DND-41 (cell line): ENCODE data around the gene CA11.

Source experiments
- ATAC-seq: fragments of 200-7000 bp; cut with Tn5 transposase; 3 replicates; pipeline ENCODE4 v1.9.1; 2021; ENCODE audit warnings: low read depth; ENCODE audit not compliant: insufficient read depth
- DNase-seq: peaks from one replicate; pipeline ENCODE4 v3.0.0-alpha.2; 2020
- H2AFZ ChIP-seq: 2 replicates; pipeline ENCODE4 v1.6.0; 2012; ENCODE audit warnings: low read depth, low read length
- H3K27ac ChIP-seq: 2 replicates; pipeline ENCODE4 v1.5.1; 2012; ENCODE audit warnings: low read length, inconsistent platforms
- H3K27me3 ChIP-seq: fragments of 200-600 bp; sonication (generic); 2 replicates; pipeline ENCODE4 v1.6.0; 2012; ENCODE audit warnings: low read length, mild to moderate bottlenecking, inconsistent platforms; ENCODE audit not compliant: insufficient read depth, poor library complexity
- H3K36me3 ChIP-seq: 2 replicates; pipeline ENCODE4 v1.5.1; 2012; ENCODE audit warnings: low read length, inconsistent platforms; ENCODE audit not compliant: insufficient read depth
- H3K4me1 ChIP-seq: 2 replicates; pipeline ENCODE4 v1.5.1; 2012; ENCODE audit warnings: mild to moderate bottlenecking, low read length; ENCODE audit not compliant: insufficient read depth
- H3K4me2 ChIP-seq: 2 replicates; pipeline ENCODE4 v1.6.0; 2012; ENCODE audit warnings: mild to moderate bottlenecking, moderate library complexity, low read length, inconsistent platforms; ENCODE audit not compliant: insufficient read depth
- H3K4me3 ChIP-seq, 2 experiments: fragments of 200-600 bp in 1 of 2; shearing (Covaris generic) in 1 of 2; 2 replicates each; pipeline ENCODE4 v1.5.1; 2012 to 2016; ENCODE audit warnings: inconsistent platforms in 2 of 2, low read length in 2 of 2, mild to moderate bottlenecking in 2 of 2, low read depth in 1 of 2, moderate library complexity in 1 of 2
- H3K79me2 ChIP-seq: 2 replicates; pipeline ENCODE4 v1.6.0; 2012; ENCODE audit warnings: low read length, inconsistent platforms; ENCODE audit not compliant: insufficient read depth
- H3K9ac ChIP-seq: 2 replicates; pipeline ENCODE4 v1.6.0; 2012; ENCODE audit warnings: low read depth, mild to moderate bottlenecking, inconsistent platforms, low read length, moderate library complexity
- H3K9me3 ChIP-seq: 2 replicates; pipeline ENCODE4 v1.5.1; 2012; ENCODE audit warnings: low read length, moderate library complexity, mild to moderate bottlenecking, inconsistent platforms; ENCODE audit not compliant: insufficient read depth, severe bottlenecking
- H4K20me1 ChIP-seq: 2 replicates; pipeline ENCODE4 v1.6.0; 2012; ENCODE audit warnings: low read length; ENCODE audit not compliant: insufficient read depth
- EZH2 ChIP-seq: IDR thresholded peaks from 3 replicates; pipeline ENCODE4 v1.6.1; 2012; ENCODE audit warnings: borderline replicate concordance, low read depth, mild to moderate bottlenecking, moderate library complexity, low read length, inconsistent platforms; ENCODE audit not compliant: severe bottlenecking
- TF ChIP-seq, protein P1 (sequence below): IDR thresholded peaks from 2 replicates; pipeline ENCODE4 v1.5.1; 2012; ENCODE audit warnings: borderline replicate concordance, low read length, moderate library complexity, mild to moderate bottlenecking; ENCODE audit not compliant: poor library complexity, severe bottlenecking; ENCODE audit errors: extremely low read depth

The CA11 gene

DNA sequence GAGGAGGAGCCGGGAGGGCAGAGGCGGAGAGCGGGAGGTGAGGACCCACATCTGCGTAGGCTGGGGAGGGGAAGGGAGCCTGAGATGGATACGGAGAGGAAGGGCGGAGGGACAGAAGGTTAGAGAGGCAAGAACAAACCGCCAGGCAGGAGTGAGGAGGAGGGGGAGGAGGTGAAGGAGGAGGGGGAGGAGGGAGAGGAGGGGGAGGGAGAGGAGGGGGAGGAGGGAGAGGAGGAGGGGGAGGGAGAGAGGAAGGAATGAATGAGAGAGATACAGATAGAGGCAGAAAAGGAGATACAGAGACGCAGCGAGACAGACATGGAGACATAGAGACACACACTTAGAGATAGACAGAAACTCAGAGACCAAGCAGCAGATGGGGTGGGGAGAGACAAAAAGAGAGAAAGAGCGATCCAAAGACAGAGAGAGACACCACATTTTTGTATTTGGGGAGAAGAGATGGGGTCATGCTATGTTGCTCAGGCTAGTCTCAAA lies 782 bp upstream of the CA11 start:
- no peaks in the 10 kb centered on the region for H3K9me3 ChIP-seq
- peak overlapping the region; percentile 54 for H3K9ac ChIP-seq
- H3K36me3 ChIP-seq, result no peaks in the 10 kb centered on the region
- no peak for TF ChIP-seq EZH2
- TF ChIP-seq, protein P1, sequence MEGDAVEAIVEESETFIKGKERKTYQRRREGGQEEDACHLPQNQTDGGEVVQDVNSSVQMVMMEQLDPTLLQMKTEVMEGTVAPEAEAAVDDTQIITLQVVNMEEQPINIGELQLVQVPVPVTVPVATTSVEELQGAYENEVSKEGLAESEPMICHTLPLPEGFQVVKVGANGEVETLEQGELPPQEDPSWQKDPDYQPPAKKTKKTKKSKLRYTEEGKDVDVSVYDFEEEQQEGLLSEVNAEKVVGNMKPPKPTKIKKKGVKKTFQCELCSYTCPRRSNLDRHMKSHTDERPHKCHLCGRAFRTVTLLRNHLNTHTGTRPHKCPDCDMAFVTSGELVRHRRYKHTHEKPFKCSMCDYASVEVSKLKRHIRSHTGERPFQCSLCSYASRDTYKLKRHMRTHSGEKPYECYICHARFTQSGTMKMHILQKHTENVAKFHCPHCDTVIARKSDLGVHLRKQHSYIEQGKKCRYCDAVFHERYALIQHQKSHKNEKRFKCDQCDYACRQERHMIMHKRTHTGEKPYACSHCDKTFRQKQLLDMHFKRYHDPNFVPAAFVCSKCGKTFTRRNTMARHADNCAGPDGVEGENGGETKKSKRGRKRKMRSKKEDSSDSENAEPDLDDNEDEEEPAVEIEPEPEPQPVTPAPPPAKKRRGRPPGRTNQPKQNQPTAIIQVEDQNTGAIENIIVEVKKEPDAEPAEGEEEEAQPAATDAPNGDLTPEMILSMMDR, result no peak
- H3K4me3 ChIP-seq, result peak overlapping the region in 1 of 2 experiments; percentile 54; a peak in 2 of 4 replicates
- DNase-seq, result no peak
- H3K27ac ChIP-seq, result peak overlapping the region; percentile 73
- peaks cover 45% of the 10 kb centered on the region for H3K4me1 ChIP-seq
- ATAC-seq, result no peak; the same call in 2 of the 3 replicates
- H3K27me3 ChIP-seq, result no peaks in the 10 kb centered on the region
- no peaks in the 10 kb centered on the region for H3K79me2 ChIP-seq
- peak overlapping the region; percentile 69 for H2AFZ ChIP-seq
- peak overlapping the region; percentile 70 for H3K4me2 ChIP-seq
- H4K20me1 ChIP-seq, result no peaks in the 10 kb centered on the region

DNA sequence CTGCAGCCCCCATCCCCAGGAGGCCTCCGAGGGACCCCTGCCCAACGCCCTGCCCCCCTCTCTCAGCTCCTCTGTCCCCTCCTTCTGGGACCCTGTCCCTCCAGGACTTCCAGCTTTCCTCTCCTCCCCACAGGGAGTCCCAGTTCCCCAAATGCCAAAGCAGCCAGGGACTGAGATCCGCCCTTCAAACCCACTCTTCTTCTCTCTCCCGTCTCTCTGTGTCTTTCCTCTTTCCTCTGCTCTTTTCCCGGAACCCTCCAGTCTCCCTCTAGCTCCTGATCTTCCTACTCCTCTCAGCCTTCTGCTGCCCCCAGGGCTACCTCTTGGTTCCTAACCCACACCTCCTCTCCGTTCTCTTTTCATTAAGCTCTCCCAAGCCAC lies 377 bp downstream of the CA11 start:
- peak overlapping the region in 1 of 2 experiments; percentile 54; a peak in 3 of 4 replicates for H3K4me3 ChIP-seq
- no peaks in the 10 kb centered on the region for H3K9me3 ChIP-seq
- H3K27ac ChIP-seq, result peak overlapping the region; percentile 55
- TF ChIP-seq, protein P1, result no peak
- H3K79me2 ChIP-seq, result no peaks in the 10 kb centered on the region
- H3K4me1 ChIP-seq, result peaks cover 45% of the 10 kb centered on the region
- H3K4me2 ChIP-seq, result peak overlapping the region; percentile 70
- peak overlapping the region; percentile 54 for H3K9ac ChIP-seq
- no peaks in the 10 kb centered on the region for H3K36me3 ChIP-seq
- no peak for ATAC-seq
- no peaks in the 10 kb centered on the region for H3K27me3 ChIP-seq
- DNase-seq, result no peak
- H2AFZ ChIP-seq, result peak overlapping the region; percentile 78
- no peaks in the 10 kb centered on the region for H4K20me1 ChIP-seq

DNA sequence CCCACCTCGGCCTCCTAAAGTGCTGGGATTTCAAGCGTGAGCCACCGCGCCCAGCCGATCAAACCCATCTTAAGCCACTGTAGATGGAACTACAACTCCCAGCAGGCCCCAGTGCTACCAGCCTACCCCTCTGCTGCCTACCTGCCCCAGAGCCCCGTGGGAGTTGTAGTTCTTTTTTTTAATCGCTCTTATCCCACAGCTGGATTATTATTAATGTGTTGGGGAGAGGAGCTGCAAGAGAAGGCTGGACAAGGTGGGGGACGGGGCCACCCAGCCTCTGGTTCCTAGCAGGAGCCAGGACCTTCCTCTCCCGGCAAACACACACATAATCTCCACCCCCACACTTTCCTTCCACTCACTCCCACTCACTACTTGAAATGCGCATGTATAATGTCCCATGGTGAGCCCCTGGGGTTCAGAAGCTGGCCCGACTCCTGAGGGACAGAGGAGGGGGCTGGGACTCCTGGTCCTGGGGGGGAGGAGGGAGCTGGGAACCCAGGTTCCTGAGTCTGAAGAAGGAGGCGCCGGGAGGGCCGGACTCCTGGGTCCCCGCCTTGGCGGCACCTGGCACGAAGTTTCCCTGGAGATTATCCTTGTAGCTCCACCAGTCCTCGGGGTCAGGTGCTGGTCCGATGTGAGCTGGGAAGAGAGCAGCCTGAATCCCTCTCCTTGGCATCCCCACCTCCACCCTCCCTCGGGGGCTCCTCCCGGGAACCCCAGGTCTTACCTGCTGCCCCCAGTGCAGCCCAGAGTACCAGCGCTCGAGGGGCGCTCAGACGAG lies 958 bp downstream of the CA11 start:
- no peaks in the 10 kb centered on the region for H3K9me3 ChIP-seq
- H2AFZ ChIP-seq, result peak overlapping the region; percentile 78; the same call in 1 of the 2 replicates
- TF ChIP-seq, protein P1, result no peak
- no peak for TF ChIP-seq EZH2
- H3K79me2 ChIP-seq, result no peaks in the 10 kb centered on the region
- no peaks in the 10 kb centered on the region for H4K20me1 ChIP-seq
- no peaks in the 10 kb centered on the region for H3K36me3 ChIP-seq
- H3K9ac ChIP-seq, result peak overlapping the region; percentile 54; the same call in 1 of the 2 replicates
- ATAC-seq (peak; percentile 57), DNase-seq (peak; percentile 71)
- no peak overlapping the region; the same call in 1 of the 2 replicates for H3K27ac ChIP-seq
- no peaks in the 10 kb centered on the region for H3K27me3 ChIP-seq
- no peak overlapping the region; a peak in 1 of 4 replicates for H3K4me3 ChIP-seq
- H3K4me2 ChIP-seq, result peak overlapping the region; percentile 70
- H3K4me1 ChIP-seq, result peaks cover 45% of the 10 kb centered on the region
